H1 (cell line): ENCODE data around the gene RPS28. TPM values are rescaled to one million over a fixed set of nuclear protein-coding genes. Genes with fewer than 3 reads are reported as not detected.

Source experiments
- CTCF ChIA-PET: fragments of 300-600 bp; sonication (Branson Sonifier 250); formaldehyde crosslinking; loops from one replicate; lab custom pipeline; 2021; ENCODE audit not compliant: partially characterized antibody; lab: Charles Lee
- POLR2A ChIA-PET: fragments of 300-600 bp; sonication (Branson Sonifier 250); formaldehyde crosslinking; loops from one replicate; lab custom pipeline; 2021; ENCODE audit warnings: inconsistent platforms; ENCODE audit not compliant: partially characterized antibody; lab: Charles Lee
- DNase-seq, 2 experiments: peaks; one replicate each; pipeline versions ENCODE4 v3.0.0 to v3.0.0-alpha.2; 2010 to 2022; ENCODE audit warnings: low spot score in 2 of 2, low read depth in 1 of 2, mixed read lengths in 1 of 2
- FAIRE-seq: peaks from 2 replicates; lab custom pipeline; 2011; peaks lifted over from hg19 to GRCh38; lab: Jason Lieb, UNC
- H2AFZ ChIP-seq: 2 replicates; pipeline ENCODE4 v1.8.1; 2012; ENCODE audit warnings: low read length, inconsistent platforms
- H2AK5ac ChIP-seq: 2 replicates; pipeline ENCODE4 v1.6.1; 2013; ENCODE audit warnings: low read depth, low read length
- H2BK120ac ChIP-seq: replicated peaks from 2 replicates; pipeline ENCODE3; 2013; ENCODE audit warnings: low read depth, low read length, inconsistent platforms
- H2BK12ac ChIP-seq: 2 replicates; pipeline ENCODE4 v1.6.1; 2013; ENCODE audit warnings: low read depth, low read length
- H2BK15ac ChIP-seq: 2 replicates; pipeline ENCODE4 v1.6.1; 2013; ENCODE audit warnings: low read length
- H2BK20ac ChIP-seq: 2 replicates; pipeline ENCODE4 v1.6.1; 2013; ENCODE audit warnings: low read length
- H2BK5ac ChIP-seq: 2 replicates; pipeline ENCODE4 v1.6.1; 2013; ENCODE audit warnings: low read depth, low read length
- H3K14ac ChIP-seq: 2 replicates; pipeline ENCODE4 v1.6.1; 2013; ENCODE audit warnings: inconsistent platforms; ENCODE audit not compliant: insufficient read length
- H3K18ac ChIP-seq: 2 replicates; pipeline ENCODE4 v1.6.1; 2013; ENCODE audit warnings: low read length; ENCODE audit errors: extremely low read depth
- H3K23ac ChIP-seq: 2 replicates; pipeline ENCODE4 v1.6.1; 2013; ENCODE audit warnings: inconsistent platforms; ENCODE audit not compliant: insufficient read length
- H3K23me2 ChIP-seq: 2 replicates; pipeline ENCODE4 v1.6.1; 2013; ENCODE audit warnings: low read depth, low read length
- H3K27ac ChIP-seq: 2 replicates; pipeline ENCODE4 v1.6.1; 2011; ENCODE audit warnings: low read depth, low read length, inconsistent platforms
- H3K27me3 ChIP-seq, 4 experiments: replicated peaks in 1 of 4; 1 replicate in 1 of 4; 2 replicates in 3 of 4; pipeline versions ENCODE4 v1.6.1 to v1.8.1; 2011 to 2013; ENCODE audit warnings: low read length in 3 of 4, mild to moderate bottlenecking in 3 of 4, inconsistent platforms in 2 of 4, mixed read lengths in 2 of 4, moderate library complexity in 1 of 4; ENCODE audit not compliant: control insufficient read depth in 3 of 4, insufficient read depth in 3 of 4; ENCODE audit errors: extremely low read depth in 1 of 4
- H3K36me3 ChIP-seq, 4 experiments: 2 replicates each; pipeline versions ENCODE4 v1.6.1 to v1.8.1; 2011 to 2013; ENCODE audit warnings: mild to moderate bottlenecking in 4 of 4, low read length in 3 of 4, moderate library complexity in 2 of 4, control low read depth in 1 of 4, inconsistent platforms in 1 of 4; ENCODE audit not compliant: insufficient read depth in 4 of 4, control insufficient read depth in 2 of 4
- H3K4ac ChIP-seq: replicated peaks from 2 replicates; pipeline ENCODE3; 2013; ENCODE audit warnings: low read length, low read depth, mixed read lengths, inconsistent platforms; ENCODE audit not compliant: insufficient read length
- H3K4me1 ChIP-seq, 4 experiments: replicated peaks in 1 of 4; 1 replicate in 1 of 4; 2 replicates in 3 of 4; pipeline versions ENCODE4 v1.6.1 to v1.8.1; 2011 to 2013; ENCODE audit warnings: low read length in 3 of 4, inconsistent platforms in 2 of 4, mixed read lengths in 1 of 4; ENCODE audit not compliant: insufficient read depth in 4 of 4, control insufficient read depth in 3 of 4
- H3K4me2 ChIP-seq, 2 experiments: 2 replicates each; pipeline versions ENCODE4 v1.6.1 to v1.8.1; 2011 to 2013; ENCODE audit warnings: low read depth in 2 of 2, low read length in 2 of 2, control low read depth in 1 of 2, inconsistent platforms in 1 of 2, mild to moderate bottlenecking in 1 of 2; ENCODE audit not compliant: insufficient read depth in 1 of 2
- H3K4me3 ChIP-seq, 4 experiments: fragments of 200-600, 300-600 bp in 1 of 4; sonication (generic), shearing (Covaris generic), sonication (Bioruptor Twin) in 1 of 4; 2 replicates each; pipeline versions ENCODE4 v1.5.1 to v1.8.1; 2011 to 2016; ENCODE audit warnings: low read length in 4 of 4, low read depth in 3 of 4, control low read depth in 2 of 4, inconsistent platforms in 2 of 4, mild to moderate bottlenecking in 2 of 4, mixed read lengths in 1 of 4, moderate library complexity in 1 of 4; ENCODE audit not compliant: insufficient read depth in 2 of 4; ENCODE audit errors: extremely low read depth in 1 of 4
- H3K56ac ChIP-seq: replicated peaks from 2 replicates; pipeline ENCODE3; 2013; ENCODE audit warnings: low read depth, mild to moderate bottlenecking, mixed read lengths, low read length, inconsistent platforms; ENCODE audit not compliant: insufficient read length
- H3K79me1 ChIP-seq: 2 replicates; pipeline ENCODE4 v1.6.1; 2013; ENCODE audit warnings: low read depth, low read length, control low read depth
- H3K79me2 ChIP-seq, 2 experiments: 2 replicates each; pipeline versions ENCODE4 v1.6.1 to v1.8.1; 2012 to 2013; ENCODE audit warnings: low read length in 2 of 2, mild to moderate bottlenecking in 2 of 2, inconsistent platforms in 1 of 2; ENCODE audit not compliant: insufficient read depth in 2 of 2, control insufficient read depth in 1 of 2
- H3K9ac ChIP-seq, 4 experiments: replicated peaks in 1 of 4; 1 replicate in 1 of 4; 2 replicates in 3 of 4; pipeline versions ENCODE4 v1.6.1 to v1.8.1; 2011 to 2013; ENCODE audit warnings: low read depth in 3 of 4, low read length in 3 of 4, control low read depth in 2 of 4, mild to moderate bottlenecking in 2 of 4, moderate library complexity in 2 of 4, inconsistent platforms in 1 of 4; ENCODE audit errors: extremely low read depth in 1 of 4
- H3K9me3 ChIP-seq, 2 experiments: 2 replicates each; pipeline versions ENCODE4 v1.6.1 to v1.8.1; 2012 to 2013; ENCODE audit warnings: mild to moderate bottlenecking in 2 of 2, moderate library complexity in 2 of 2, control low read depth in 1 of 2, inconsistent platforms in 1 of 2, low read depth in 1 of 2, low read length in 1 of 2, mixed read lengths in 1 of 2; ENCODE audit not compliant: insufficient read depth in 2 of 2
- H4K20me1 ChIP-seq, 2 experiments: replicated peaks in 1 of 2; 2 replicates each; pipeline versions ENCODE3 to v1.8.1; 2011 to 2013; ENCODE audit warnings: inconsistent platforms in 2 of 2, low read length in 2 of 2, mild to moderate bottlenecking in 1 of 2; ENCODE audit not compliant: insufficient read depth in 2 of 2, control insufficient read depth in 1 of 2
- H4K5ac ChIP-seq: 2 replicates; pipeline ENCODE4 v1.6.1; 2013; ENCODE audit warnings: low read length, low read depth, mixed read lengths, inconsistent platforms; ENCODE audit not compliant: insufficient read length
- H4K8ac ChIP-seq: 2 replicates; pipeline ENCODE4 v1.8.0; 2013; ENCODE audit warnings: mild to moderate bottlenecking, moderate library complexity, low read length, inconsistent platforms; ENCODE audit not compliant: insufficient read depth; ENCODE audit errors: extremely low read depth
- H4K91ac ChIP-seq: replicated peaks from 2 replicates; pipeline ENCODE3; 2013; ENCODE audit warnings: low read length, mixed read lengths, inconsistent platforms; ENCODE audit not compliant: insufficient read length
- ASH2L ChIP-seq: fragments of 200-600, 300-600 bp; sonication (generic); IDR thresholded peaks from one replicate; pipeline ENCODE4 v1.7.1; 2017; ENCODE audit warnings: low read length
- BACH1 ChIP-seq: IDR thresholded peaks from 2 replicates; pipeline ENCODE4 v1.6.1; 2012; ENCODE audit warnings: low read length, improper control_type of control experiment
- BRCA1 ChIP-seq: IDR thresholded peaks from 2 replicates; pipeline ENCODE4 v1.6.1; 2012; ENCODE audit warnings: low read depth, low read length, improper control_type of control experiment
- KDM1A ChIP-seq: fragments of 200-600, 300-600 bp; sonication (generic); IDR thresholded peaks from 2 replicates; pipeline ENCODE4 v1.7.1; 2016; ENCODE audit warnings: mild to moderate bottlenecking, low read length, borderline replicate concordance
- RNF2 ChIP-seq: fragments of 200-900, 300-1000 bp; sonication (generic); IDR thresholded peaks from 2 replicates; pipeline ENCODE4 v1.7.1; 2016; ENCODE audit warnings: borderline replicate concordance, low read depth, mild to moderate bottlenecking, antibody characterized with exemption, low read length; ENCODE audit not compliant: poor library complexity, severe bottlenecking; ENCODE audit errors: missing control alignments
- SP4 ChIP-seq: IDR thresholded peaks from 2 replicates; pipeline ENCODE4 v1.6.1; 2012; ENCODE audit warnings: low read length, inconsistent platforms
- WGBS, 2 experiments: shearing (Covaris generic) in 1 of 2; methylation state at CpG; one replicate each; pipeline versions ENCODE4 v1.1.6 to v1.1.7; 2013 to 2015; ENCODE audit warnings: low lambda C conversion rate in 2 of 2, mixed read lengths in 2 of 2, inconsistent platforms in 1 of 2, low coverage in 1 of 2, missing lambda C conversion rate in 1 of 2; ENCODE audit not compliant: insufficient replicate concordance in 2 of 2, insufficient coverage in 1 of 2, insufficient read length in 1 of 2; ENCODE audit errors: extremely low coverage in 1 of 2, missing lambda C conversion rate in 1 of 2; 5-methylcytosine and 5-hydroxymethylcytosine counted together
- polyA plus RNA-seq, 7 experiments: library from polyadenylated mRNA; depleted of rRNA in 3 of 7; stranded (reverse) in 5 of 7; unstranded in 2 of 7; fragments of >200 nt in 5 of 7; fragments of 200-250 nt in 2 of 7; gene quantifications; 1 replicate in 5 of 7; 2 replicates in 1 of 7; 4 replicates in 1 of 7; pipeline versions ENCODE4 v1.2.1 to v1.2.3, GENCODE V29; 2011 to 2013; ENCODE audit warnings: missing spikeins in 2 of 7, mixed read lengths in 2 of 7
- total RNA-seq: library from RNA; stranded (reverse); fragmentation: NEBNext Ultra II Directional; extraction: Animal tissue kit (Norgen Biotek cat#: 25700); gene quantifications from 2 replicates; pipeline ENCODE4 v1.2.1, GENCODE V29; 2021

RPS28 gene
- total and polyA plus RNA-seq, 2 of the 8 experiments (the other 6 are each of a cell fraction or from before 2014, with no cell fraction given) = 1,241 to 1,699 TPM

DNA sequence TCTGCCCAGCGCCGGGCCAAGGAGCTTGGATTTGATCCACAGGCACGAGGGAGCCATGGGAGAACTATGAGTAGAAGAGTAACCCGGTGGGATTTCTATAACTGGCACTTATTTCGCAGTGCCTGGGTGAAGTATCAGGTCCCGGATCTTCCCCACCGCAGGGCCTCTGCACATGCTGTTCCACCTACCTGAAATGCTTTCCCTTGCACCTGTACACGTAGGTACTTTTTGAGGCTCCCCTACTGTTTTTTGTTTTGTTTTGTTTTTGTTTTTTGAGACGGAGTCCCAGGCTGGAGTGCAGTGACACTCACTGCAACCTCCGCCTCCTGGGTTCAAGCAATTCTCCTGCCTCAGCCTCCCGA, 22.2 kb downstream of the RPS28 start:
- no peak for FAIRE-seq
- no peak for DNase-seq
- Histone ChIP-seq H2AFZ (no peak overlapping the region), H3K79me1 (no peaks in the 10 kb centered on the region), H4K5ac (no peak overlapping the region), H3K9ac (no peak overlapping the region), H4K20me1 (peaks cover 0 to 2% of the 10 kb centered on the region in 2 experiments), H3K4me1 (peaks cover 0 to 10% (median 3%) of the 10 kb centered on the region in 4 experiments; a peak in 4 of 7 replicates), H3K27ac (no peak overlapping the region), H2BK20ac (no peak overlapping the region), H4K8ac (no peak overlapping the region), H3K27me3 (peaks cover 0 to 9% (median 7%) of the 10 kb centered on the region in 4 experiments; a peak in 3 of 7 replicates), H3K23me2 (peaks cover 5% of the 10 kb centered on the region; the same call in 1 of the 2 replicates), H2AK5ac (no peak overlapping the region), H3K79me2 (no peaks in the 10 kb centered on the region), H2BK5ac (no peak overlapping the region), H3K4ac (no peak overlapping the region), H2BK120ac (no peak overlapping the region), H2BK12ac (no peak overlapping the region), H3K4me3 (peak overlapping the region in 1 of 4 experiments; percentile 71; a peak in 4 of 8 replicates), H3K14ac (no peak overlapping the region), H2BK15ac (no peak overlapping the region), H3K56ac (no peak overlapping the region), H4K91ac (no peak overlapping the region), H3K23ac (no peak overlapping the region), H3K4me2 (peak overlapping the region in 1 of 2 experiments; percentile 47; a peak in 1 of 4 replicates), H3K36me3 (no peaks in the 10 kb centered on the region), H3K9me3 (no peaks in the 10 kb centered on the region), H3K18ac (no peak overlapping the region; the same call in 1 of the 2 replicates)
- TF ChIP-seq BRCA1 (no peak), BACH1 (no peak), SP4 (no peak), KDM1A (peak; percentile 59; the same call in 1 of the 2 replicates), ASH2L (no peak), RNF2 (no peak)
- WGBS, 2 experiments = 52% methylated on average over 11 of the region's 11 CpGs; no CpG with 5 or more reads in 1 of the 2 experiments
- POLR2A ChIA-PET = interaction anchor here (0.6 to 3.7 kb wide), 12 partner anchors 10 to 170 kb away, joined by 3 to 11 read pairs (median 4); partner anchors contain the start of genes NDUFA7, RAB11B, RPS28 and ZNF414
- CTCF ChIA-PET = interaction anchor here (0.7 to 8.2 kb wide), 6 partner anchors 12 to 175 kb away, joined by 3 to 68 read pairs (median 4); no protein-coding TSS in a partner anchor
